Astrocyte (in vitro differentiated cells and primary cell): ENCODE results near the gene SPEF1.

ENCODE experiments used
- EZH2 ChIP-seq: IDR thresholded peaks from 2 replicates; pipeline ENCODE4 v1.6.1; 2012; ENCODE audit warnings: mild to moderate bottlenecking, low read length, inconsistent platforms; ENCODE audit not compliant: insufficient read depth
- TF ChIP-seq, protein P1 (sequence below): IDR thresholded peaks from 2 replicates; pipeline ENCODE4 v1.5.1; 2011; ENCODE audit warnings: low read depth, mild to moderate bottlenecking, inconsistent platforms, low read length, moderate library complexity; ENCODE audit not compliant: insufficient read depth

DNA sequence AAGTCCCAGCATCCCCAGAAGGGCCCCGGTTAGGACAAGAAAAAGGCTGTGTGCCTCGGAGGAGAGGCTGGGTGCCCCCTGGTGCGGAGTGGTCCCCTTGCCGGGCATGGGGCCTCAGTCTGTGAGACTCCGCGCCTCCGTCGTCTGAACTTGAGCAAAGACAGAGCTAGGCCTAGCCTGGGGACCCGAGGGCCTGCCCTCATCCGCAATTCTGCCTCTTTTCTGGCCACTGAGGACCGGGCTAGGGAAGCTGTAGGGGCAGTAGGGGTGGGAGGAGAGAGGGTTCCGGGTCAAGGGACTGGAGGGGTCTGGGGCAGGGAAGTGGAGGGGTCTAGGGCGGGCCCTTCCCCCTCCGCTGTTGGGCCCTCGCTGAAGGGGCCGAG is 49.3 kb downstream of the SPEF1 start:
- TF ChIP-seq, protein P1, sequence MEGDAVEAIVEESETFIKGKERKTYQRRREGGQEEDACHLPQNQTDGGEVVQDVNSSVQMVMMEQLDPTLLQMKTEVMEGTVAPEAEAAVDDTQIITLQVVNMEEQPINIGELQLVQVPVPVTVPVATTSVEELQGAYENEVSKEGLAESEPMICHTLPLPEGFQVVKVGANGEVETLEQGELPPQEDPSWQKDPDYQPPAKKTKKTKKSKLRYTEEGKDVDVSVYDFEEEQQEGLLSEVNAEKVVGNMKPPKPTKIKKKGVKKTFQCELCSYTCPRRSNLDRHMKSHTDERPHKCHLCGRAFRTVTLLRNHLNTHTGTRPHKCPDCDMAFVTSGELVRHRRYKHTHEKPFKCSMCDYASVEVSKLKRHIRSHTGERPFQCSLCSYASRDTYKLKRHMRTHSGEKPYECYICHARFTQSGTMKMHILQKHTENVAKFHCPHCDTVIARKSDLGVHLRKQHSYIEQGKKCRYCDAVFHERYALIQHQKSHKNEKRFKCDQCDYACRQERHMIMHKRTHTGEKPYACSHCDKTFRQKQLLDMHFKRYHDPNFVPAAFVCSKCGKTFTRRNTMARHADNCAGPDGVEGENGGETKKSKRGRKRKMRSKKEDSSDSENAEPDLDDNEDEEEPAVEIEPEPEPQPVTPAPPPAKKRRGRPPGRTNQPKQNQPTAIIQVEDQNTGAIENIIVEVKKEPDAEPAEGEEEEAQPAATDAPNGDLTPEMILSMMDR = no peak
- TF ChIP-seq EZH2 = no peak
